GM21447 (cell line): ENCODE measurements around the gene KLK7.

Source experiments
- ATAC-seq: cut with Tn5 transposase; IDR thresholded peaks from one replicate; pipeline ENCODE4 v1.9.1; 2021; ENCODE audit not compliant: unreplicated experiment

The KLK7 gene

DNA sequence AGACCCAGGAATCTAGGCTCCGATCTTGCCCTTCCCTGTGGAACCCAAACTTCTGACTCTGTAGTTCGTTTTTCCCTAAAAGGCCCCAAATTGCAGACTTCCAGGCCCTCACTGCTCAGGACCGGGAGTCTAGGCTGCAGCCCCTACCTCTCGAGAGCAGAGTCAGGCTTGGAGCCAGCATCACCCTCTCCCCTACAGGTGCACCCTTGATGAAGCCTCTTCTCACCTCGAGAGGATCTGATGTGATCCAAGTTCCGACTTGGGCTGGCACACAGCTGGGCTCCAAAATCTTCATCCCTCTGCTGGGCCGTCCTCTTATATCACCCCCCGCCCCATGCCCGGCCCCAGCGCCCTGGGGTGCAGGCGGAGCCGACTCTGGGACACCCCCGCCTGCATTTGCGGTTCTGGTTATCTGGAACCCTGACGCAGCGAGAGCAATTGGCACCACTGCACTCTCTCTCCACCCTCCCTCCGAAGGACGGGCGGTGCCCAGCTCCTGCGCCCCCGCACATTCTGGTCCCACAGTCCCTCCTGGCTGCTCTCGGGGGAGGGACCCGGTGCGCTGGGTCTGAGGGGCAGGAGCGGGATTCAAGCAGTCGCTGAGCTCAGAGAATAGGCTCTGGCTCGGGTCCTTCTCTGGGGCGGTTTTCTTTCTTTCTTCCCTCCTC is at the start of gene KLK7:
Gene KLK7 (minus strand): TSS at position 293 of the 668 bp plus-strand sequence. CDS start 1,518 bp downstream, outside the sequence.
- no peak for ATAC-seq

DNA sequence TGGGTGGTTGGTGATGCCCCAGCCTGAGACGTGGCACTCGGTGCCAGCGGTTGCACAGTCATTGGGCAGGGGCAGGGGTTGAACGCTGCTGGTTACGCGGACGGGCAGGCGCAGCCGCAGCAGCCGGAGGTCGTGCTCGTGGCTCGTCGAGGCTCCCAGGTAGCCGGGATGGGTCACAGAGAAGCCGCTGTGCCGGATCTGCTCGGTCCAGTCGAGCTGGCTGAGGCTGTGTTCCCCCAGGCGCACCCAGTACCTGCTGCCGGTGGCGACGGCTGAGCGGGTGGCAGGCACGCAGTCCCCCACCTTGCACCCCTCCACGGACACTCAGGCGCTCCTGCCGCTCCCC is 48.1 kb upstream of the KLK7 start:
- ATAC-seq = no peak

DNA sequence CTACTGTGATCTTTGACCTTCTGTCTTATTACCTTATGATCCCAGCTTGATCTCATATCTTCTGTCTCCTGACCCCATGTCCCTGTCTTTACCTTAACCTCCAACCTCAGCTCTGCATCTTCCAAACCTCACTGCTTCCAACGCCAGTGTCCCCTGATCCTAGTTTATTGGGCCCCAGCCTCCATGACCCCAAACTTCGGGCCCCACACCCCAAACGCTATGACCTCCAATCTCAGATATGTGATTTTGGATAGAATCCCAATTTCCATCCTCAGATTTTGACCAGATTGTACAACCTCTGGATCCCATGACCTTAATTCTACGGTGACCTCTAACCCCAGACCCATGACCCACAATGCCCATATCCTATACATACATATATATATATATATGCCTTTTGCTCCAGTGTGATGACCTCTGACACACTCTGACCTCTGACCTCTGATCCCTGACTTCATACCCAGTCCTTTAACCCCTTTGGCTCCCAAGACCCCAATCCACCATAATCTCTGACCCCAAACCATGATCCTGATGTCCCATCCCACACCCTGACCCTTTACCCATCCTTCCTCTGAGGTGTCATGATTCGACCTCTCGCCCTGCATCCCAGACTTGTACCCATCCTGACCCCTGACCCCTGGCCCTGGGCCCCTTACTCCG is 47.6 kb upstream of the KLK7 start:
- ATAC-seq = no peak

DNA sequence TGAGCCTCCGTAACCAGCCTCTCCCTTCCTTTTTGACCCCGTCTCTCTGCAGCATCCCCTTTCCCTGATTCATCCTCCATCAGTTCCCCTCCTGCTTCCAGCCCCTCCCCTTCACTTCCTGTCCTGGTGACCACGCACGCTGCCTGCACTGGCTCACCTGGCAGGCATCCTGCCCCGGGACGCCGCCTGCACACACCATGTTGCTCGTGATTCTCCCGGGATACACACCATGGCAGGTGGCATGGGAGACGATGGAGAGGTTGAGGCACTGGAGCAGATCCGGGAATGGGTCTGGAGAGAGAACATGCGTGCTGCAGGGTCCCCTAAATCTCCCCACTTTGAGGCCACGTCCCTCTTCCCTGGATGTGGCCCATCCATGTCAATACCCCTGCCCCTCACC is 46.9 kb upstream of the KLK7 start:
- no peak for ATAC-seq

DNA sequence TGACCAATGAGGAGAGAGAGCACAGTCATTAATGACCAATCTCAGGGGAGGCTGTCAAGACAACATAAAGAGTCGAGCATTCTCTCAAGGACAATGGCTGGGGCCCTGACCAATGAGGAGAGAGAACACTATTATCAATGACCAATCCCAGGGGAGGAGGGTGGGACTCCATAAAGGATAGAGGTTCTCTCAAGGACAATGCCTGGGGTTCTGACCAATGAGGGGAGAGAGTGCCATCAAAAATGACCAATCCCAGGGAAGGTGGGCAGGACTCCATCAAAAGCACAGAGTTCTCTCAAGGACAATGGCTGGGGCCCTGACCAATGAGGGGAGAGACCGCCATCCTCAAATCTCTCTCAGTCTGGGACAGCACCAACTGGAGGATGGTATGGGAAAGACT is 46.0 kb upstream of the KLK7 start:
- no peak for ATAC-seq

DNA sequence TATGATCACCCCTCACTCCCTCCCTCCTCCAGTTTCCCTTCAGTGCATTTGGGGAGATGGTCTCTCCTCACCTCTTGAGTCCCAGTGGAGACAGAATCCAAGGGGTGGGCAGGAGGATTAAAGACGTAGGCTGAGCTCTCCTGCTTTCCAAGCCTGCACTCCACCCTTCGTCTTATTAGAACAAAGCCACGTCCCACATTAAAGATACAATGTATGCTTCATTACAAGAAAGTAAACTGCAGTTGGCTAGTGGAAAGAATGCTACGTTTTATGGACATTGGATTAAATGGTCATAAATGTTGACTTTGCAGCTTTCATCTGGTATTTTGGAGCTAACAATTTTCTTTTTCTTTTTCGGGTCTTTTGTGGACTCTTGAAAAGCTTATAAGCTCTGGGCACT is 44.2 kb upstream of the KLK7 start:
- ATAC-seq = no peak

DNA sequence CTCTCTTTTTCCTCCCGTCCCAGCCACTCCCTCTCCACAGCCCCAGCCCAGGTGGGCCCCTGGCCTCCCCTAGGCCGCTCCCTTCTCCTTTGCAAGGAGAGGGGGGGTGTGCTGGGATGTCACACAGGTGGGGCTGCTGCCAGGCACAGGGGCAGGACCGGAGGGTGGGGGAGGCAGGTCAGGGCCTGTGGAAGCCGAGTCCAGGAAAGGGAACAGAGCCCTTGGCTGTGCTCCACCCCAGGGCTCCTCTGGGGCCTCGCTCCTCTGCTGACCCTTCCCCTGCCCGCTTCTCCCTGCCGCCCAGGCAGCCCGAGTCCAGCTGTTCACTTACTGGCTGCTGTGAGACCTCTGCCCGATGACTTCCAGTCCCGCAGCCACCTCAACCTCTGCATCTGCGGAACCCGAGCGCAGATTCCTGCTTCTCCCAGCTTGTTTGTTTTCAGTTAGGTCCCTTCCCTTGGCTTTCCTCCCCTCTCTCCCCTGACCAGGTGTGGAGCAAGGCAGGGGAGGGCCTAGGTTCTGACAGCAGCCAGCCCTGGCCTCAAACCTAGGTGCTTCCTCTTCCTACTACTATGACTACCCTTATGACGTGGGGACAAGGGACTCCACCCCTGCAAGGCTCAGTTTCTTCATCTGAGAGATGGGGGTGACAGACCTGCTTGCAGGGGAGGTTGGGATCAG is 43.5 kb upstream of the KLK7 start:
- ATAC-seq = no peak

DNA sequence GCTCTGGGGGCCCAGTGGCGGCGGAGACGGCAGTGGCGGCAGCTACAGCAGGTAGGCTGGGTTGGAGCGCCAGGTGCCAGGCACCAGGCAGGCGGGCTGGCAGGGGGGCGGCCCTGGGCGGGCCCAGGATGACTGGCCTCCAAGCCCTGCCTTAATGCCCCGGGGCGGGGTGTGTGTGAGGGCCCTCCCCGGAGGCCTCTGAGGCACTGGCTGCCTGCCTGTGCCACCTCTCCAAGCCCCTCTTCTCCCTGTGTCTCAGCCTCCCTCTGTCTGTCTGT is 42.8 kb upstream of the KLK7 start, which contains the start of gene KLK11:
Gene KLK11 (minus strand): TSS at position 63 of the 278 bp plus-strand sequence. CDS start 985 bp downstream, outside the sequence.
- ATAC-seq = no peak

DNA sequence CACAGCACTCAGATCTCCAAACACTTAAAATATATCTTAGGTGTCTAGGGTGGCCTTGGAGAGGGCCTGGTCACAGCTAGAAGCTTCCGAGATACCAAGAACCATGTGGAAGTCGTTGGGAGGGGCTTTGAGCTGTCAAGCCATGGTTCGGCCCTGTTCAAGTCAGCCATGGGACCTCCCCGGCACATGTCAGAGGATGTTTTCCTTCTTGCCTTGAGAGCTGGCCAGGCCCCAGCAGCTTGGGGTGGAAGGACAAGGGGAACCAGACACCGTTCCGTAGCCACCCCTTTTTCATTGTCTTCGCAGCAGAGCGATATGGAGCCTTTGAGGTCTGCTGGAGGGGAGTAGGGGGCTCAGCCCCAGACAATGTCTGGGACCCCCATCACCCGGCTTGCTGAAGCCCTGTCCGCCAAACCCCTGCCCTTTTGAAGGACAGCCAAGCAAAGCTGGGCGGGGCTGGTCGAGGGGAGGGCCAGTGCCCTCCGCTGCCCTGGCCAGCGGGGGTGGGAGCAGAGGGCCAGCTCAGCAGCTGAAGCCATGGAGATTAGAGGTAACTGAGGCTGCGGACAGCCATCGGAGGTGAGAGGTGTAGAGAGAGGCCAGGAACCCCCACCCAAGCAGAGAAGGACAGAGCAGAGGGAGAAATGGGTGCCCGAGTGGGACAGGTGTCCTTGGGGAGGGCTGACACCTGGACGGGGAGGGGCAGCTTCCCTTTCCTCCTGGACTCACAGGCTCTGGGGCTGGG is 42.3 kb upstream of the KLK7 start:
- no peak for ATAC-seq

DNA sequence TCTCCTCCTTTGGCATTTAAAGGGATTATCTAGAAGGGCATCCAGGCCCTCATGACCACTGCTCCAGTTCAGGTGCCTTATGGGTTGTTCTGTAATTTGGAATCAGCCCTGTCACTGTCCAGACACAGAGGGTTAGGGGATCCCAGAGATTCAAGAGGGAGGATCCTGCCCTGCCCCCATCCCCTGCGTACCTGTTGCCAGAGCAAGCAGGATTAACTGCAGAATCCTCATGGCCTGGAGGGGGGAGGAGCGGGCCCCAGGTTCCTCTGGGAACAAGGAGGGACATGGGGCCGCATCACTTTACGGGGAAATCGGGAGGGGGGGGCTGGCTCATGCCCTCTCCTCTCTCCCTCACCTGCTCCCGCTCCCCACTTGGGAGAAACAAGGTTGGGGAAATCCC is 41.7 kb upstream of the KLK7 start:
- no peak for ATAC-seq

DNA sequence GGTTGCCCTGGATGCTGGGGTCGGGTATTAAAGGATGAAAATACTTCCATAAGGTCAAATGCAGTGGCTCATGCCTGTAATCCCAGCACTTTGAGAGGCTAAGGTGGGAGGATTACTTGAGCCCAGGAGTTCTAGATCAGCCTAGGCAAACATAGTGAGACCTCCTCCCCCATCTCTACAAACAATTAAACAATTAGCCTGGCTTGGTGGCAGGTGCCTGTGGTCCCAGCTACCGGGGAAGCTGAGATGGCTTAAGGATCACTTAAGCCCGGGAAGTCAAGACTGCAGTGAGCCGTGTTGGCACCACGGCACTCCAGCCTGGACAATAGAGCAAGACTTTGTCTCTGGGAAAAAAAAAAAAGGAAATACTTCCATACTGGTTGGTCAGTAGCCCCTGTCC is 41.2 kb upstream of the KLK7 start:
- ATAC-seq = no peak

DNA sequence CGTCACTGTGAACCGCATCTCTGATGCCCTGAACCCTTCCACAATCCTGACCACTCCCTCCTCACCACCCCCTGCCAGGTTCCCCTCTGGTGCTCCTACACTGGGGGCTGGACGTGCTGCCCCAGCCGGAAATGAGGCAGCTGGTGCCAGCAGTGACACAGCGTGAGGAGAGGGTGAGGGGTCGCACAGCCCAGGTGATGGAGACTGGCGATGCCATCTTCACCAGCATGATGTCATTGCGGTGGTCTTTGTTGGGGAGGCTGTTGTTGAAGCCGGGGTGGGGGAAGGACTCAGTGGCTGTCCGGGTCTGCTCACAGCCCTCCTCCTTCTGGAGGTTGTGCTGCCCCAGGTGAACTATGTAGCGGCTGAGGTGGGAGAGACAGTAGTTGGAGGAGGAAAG is 40.2 kb upstream of the KLK7 start:
- ATAC-seq = no peak

DNA sequence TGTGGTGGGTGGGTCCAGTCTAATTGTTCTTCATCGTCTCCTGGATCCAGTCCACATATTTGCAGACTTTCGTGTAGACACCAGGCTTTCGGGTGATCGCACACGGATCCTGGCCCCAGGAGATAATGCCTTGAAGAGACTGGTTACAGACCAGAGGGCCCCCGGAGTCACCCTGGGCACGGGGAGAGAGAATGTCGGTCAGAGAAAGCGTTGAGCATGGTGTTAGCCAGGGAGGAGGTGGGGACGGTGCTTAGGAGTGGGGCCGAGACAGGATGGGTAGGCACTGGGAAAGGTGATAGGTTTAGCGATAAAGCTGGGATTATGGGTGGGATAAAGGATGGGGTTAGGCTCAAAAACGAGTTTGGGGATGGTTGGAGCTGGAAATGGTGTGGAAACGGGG is 38.8 kb upstream of the KLK7 start:
- ATAC-seq = no peak

DNA sequence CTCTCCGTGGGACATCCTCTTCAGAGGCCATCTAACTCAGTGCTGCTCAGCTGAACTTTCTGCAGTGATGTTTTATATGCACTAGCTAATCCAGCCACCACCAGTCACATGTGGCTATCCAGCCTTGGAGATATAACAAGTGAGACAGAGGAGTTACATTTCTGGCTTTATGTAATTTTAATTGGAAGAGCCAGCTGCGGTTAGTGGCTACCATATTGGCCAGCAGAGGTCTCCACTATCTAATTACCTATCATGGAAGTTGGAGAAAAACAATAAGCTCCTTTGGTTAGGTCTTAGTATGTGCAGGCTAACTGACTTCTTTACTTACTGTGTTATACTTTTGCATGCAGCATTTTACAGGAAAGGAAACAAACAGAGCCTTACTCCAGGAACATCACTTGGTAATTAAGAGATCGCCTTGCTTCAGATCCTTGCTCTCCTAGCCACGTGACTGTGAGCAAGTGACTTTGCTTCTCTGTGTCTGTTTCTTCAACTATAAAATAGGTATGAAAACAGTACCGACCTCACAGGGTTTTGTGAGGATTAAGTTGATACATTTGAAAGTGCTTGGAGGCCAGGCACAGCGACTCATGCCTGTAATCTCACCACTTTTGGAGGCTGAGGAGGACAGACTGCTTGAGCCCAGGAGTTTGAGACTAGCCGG is 37.4 kb upstream of the KLK7 start:
- no peak for ATAC-seq

DNA sequence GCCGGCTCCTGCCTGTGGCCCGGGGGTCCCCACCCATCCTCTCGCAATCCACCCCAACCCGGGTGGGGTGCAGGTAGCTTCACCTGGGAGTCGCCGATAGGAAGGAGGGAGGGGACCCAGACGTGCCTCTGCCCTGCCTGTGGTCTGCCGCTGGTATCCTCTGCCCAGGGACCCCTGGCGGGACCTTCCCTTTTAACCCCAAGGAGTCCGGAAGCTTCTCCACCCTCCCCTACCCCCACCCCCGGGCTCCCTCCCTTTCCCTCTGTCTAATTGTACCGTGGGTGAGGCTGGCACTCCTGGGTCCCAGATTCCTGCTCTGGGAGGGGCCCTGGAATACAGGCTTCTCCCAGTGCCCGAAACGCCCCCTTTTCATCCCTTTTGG is 35.8 kb upstream of the KLK7 start, which contains the start of gene KLK10:
Gene KLK10 (minus strand): TSS at position 166 of the 382 bp plus-strand sequence. CDS start 579 bp downstream, outside the sequence.
- no peak for ATAC-seq

DNA sequence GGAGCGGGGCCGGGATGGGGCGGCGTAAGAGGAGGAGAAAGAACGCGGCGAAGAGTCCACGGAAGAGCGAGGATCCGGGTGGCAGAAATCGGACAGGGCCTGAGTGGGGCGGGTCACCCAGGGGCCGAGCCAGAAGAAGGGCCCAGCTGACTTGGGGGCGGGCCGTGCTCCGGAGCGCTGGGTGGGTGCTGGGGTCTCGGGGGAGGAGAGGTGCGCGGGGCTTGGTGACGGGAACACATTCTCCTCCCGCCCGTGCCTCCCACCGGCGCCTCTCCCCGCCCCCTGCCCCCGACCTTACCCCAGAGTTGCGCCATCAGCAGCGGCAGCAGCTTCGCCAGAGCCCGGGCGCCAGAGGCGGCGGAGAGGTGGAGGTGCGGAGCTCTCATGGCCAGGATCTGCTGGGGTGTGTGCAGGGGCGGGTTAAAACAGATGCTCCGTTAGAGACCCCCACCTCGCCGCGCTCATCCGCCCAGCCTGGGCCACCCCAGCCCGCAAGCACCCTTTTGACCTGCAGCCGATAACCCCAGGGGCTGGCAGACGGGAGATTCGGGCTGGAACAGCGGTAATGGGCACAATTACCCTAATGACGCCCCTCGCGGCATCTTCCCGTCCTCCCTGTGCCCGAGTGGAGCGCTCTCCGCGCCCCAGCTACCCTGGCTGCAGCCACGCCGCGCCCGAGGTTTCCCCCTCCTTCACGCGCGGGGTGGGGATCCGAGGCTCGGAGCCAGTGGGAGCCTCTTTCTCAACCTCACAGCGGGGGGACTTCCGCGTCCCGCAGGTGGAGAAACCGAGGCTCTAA is 35.2 kb upstream of the KLK7 start:
- no peak for ATAC-seq

DNA sequence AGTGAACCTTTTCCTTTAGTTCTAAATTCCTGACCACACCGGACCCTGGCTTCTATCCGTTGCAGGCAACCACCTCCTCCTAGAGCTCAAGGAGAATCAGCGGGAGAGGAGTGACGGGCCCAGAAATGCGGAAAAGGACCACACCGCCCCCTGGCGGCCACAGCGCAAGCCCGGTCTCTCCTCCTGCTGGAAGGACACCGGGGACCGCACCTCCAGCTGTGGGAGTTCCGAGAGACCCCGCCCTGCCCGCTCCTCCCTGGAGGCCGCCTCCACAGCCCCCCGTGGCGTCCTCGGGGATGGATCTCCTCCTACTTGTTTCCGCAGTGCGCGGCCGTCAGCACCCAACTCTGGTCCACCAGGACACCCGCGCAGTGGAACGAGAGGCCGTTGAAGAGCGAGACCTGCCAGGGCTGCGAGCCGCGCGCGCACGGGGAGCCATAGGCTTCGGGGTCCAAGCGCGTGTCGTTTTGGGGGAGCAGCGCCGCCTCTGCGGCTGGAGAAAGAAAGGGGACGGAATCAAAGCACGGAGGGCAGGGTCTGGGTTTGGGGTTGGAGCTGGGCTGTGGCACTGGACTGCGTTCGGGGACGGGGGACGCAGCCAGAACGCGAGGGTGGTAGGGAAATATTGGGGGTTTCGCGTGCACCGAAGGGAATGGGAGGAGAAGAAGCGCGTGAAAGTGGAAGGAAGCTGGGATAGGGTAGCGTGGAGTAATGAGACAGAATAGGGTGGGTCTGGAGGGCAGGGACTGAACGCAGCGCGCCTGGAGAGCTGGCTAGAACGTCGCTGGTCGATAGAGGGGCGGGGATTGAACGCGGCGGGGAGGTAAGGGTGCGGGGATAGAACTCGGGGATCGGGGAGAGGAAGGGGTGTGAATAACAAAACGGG is 33.3 kb upstream of the KLK7 start:
- no peak for ATAC-seq

DNA sequence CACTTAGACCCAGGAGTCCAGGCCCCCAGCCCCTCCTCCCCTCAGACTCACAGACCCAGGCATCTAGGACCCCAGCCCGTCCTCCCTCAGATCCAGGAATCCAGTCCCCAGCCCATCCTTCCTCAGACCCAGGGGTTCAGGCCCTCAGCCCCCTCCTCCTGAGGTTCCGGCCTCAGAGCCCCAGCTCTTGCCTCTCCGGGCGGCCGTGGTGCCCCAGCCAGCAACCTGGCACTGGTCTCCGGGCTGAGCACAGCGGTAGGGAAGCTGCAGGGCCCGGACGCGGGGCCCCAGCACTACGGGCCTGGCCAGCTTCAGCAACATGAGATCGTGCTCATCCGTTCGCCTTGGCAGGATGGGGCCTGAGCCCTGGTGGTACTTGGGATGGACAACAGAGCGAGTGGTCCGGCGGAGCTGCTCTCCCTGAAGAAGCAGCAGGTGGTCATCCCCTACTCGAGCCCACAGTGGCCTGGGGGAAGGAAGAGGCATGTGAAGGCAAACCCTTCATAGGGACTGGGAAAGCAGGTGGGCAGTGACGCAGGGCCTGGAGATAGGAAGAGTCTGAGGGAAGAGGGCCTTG is 32.1 kb upstream of the KLK7 start:
- ATAC-seq = no peak

DNA sequence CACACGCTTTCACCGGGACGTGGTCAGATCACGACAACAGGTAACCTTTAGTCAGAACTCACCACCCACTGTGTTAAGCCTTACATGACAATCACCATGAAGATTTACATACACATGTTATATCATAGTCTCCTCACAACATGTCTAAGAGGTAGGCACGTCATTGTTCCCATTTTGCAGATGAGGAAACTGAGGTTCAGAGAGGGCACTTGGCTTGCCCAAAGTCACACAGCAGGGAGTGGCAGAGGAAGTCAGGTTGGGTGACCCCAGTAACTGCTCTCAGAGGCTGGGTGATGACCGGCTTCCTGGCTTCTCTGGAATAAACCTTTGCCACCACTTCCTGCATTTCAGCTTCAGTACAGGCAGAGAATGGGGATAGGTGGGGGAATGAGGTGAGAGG is 30.5 kb upstream of the KLK7 start:
- ATAC-seq = no peak
